GM10266 (cell line): ENCODE measurements around the gene BMP4.

Source experiments
- DNase-seq: peaks from one replicate; pipeline ENCODE4 v3.0.0; 2012; ENCODE audit errors: extremely low spot score
- CTCF ChIP-seq: IDR thresholded peaks from 2 replicates; pipeline ENCODE4 v1.5.1; 2012; ENCODE audit warnings: mild to moderate bottlenecking, low read depth; ENCODE audit not compliant: control insufficient read depth, insufficient read depth; ENCODE audit errors: missing control alignments

The BMP4 gene

GRCh38 chr14:53950031-53950793 lies 6.4 kb downstream of the BMP4 start:
- no peak for DNase-seq
- no peak for TF ChIP-seq CTCF

GRCh38 chr14:53949201-53949600 lies 7.4 kb downstream of the BMP4 start:
- DNase-seq: no peak
- TF ChIP-seq CTCF: no peak

- no peak for TF ChIP-seq CTCF
- DNase-seq: peak; percentile 32
These were observed 8.3 kb downstream of the BMP4 start for GRCh38 chr14:53948205-53948884.

GRCh38 chr14:53947452-53948204 lies 9.0 kb downstream of the BMP4 start:
- no peak for DNase-seq
- TF ChIP-seq CTCF: no peak

- no peak for DNase-seq
- TF ChIP-seq CTCF: no peak
These were observed 9.6 kb downstream of the BMP4 start for GRCh38 chr14:53947094-53947445.

GRCh38 chr14:53946404-53947093 lies 10.1 kb downstream of the BMP4 start:
- peak; percentile 17 for TF ChIP-seq CTCF
- peak; percentile 28 for DNase-seq
